Measurements from ENCODE around the gene SLC44A3. TPM values are rescaled to one million over a fixed set of nuclear protein-coding genes. Genes with fewer than 3 reads are reported as not detected.
A peak's percentile ranks its signal among the peaks of the same experiment; 100 is the strongest.

SLC44A3 gene, protein sequence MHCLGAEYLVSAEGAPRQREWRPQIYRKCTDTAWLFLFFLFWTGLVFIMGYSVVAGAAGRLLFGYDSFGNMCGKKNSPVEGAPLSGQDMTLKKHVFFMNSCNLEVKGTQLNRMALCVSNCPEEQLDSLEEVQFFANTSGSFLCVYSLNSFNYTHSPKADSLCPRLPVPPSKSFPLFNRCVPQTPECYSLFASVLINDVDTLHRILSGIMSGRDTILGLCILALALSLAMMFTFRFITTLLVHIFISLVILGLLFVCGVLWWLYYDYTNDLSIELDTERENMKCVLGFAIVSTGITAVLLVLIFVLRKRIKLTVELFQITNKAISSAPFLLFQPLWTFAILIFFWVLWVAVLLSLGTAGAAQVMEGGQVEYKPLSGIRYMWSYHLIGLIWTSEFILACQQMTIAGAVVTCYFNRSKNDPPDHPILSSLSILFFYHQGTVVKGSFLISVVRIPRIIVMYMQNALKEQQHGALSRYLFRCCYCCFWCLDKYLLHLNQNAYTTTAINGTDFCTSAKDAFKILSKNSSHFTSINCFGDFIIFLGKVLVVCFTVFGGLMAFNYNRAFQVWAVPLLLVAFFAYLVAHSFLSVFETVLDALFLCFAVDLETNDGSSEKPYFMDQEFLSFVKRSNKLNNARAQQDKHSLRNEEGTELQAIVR
- total RNA-seq = 0.20 and 1.2 TPM in 2 replicates

DNA sequence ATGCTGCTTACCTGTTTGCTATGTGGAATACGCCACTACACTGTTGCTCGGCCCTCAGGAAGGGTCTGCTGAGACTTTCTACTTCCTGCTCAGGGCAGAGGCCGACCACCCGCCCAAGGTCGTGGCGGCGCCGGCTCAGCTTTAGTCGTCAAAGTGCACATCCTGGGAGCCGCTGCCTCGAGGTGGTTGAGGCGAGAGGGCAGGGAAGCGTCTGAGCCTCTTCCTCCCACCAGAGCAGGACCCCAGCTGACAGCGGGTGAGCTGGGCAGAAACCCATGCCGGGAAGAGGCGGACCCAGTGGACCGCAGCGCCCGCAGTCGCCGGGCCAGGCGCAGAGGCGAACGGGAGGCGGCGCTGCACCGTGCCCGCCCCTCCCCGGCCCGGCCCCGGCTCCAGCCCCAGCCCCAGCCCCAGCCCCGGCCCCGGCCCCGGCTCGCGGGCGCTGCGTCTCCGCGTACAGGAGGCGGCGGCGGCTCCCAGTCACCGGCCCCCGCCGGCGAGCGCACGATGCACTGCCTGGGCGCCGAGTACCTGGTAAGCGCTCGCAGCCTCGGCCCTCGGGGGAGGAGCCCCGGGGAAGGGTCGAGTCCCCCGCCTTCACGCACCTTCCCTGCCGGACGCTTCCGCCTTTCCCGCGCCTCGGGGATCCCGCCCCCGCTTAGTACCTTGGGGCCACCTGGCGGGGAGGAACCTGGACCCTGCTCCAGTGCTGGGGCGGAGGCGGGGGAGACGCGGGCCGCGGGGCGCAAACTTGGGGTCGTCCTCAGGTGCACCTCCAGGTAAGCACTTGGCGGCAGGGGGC lies at the start of gene SLC44A3:
Gene SLC44A3 (plus strand): TSS at position 413 of the 802 bp plus-strand sequence. CDS start 95 bp downstream, at position 508.
- no peak for DNase-seq (ENCODE audit: low read depth, low spot score)

DNA sequence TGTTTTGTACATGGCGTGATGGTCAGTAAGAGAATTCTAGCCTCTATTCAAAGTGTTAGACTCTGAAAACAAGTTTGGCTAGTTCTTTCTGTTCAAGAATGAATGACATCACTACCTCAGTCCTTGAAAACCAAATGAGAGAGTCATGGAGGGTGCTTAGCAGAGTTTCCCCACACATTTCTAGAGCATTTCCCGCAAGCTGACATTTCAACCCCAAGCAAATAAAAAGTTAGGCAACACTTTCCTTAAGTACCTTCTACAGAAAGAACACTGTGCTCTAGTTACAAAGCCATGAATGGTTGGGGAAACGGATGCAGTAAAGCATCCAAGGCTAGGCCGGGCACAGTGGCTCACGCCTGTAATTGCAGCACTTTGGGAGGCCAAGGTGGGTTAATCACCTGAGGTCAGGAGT lies 47.9 kb upstream of the SLC44A3 start:
- no peak for DNase-seq (ENCODE audit: low read depth, low spot score)

DNA sequence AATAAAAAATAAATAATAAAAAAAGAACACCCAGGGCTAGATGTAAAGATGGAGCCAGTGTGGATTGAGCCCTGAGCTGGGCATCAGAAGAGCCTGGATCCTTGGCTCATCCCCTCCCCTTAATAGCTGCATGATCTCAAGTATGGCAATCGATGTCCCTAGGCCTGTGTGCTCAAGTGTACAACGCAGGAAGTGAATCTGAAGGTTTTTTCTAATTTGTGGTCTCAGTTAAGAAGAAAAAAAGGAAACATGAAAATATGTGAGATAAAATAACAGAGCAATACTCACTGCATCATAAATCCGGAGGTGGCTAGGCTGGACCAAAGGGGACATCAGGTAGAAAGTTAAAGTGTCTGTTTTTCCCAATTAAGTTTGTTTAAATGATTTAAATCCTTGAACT lies 47.3 kb upstream of the SLC44A3 start:
- no peak for DNase-seq (ENCODE audit: low read depth, low spot score)

DNA sequence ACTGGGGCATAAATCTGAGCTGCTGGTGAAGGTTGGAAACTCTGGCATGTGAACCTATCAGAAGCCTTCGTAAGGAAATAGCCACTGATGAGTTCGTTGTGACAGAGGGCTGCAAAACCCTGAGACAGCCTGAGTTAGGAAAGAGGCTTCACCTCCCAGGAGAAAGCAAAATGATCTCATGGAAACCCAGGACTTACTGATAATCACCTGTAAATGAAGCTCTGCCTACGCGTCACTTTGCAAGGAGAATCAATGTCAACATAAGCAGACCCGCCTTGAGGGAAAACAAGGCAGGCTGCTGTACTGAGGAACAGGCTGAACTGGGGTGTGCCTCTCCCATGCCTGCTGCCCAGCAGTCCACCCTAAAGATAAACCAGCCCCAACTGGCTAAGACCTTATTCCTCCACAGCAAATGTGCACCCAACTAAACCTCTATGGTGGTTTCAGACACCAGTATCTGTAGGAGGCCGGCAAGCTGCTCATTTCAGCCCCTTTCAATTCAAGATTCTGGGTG lies 46.8 kb upstream of the SLC44A3 start:
- DNase-seq (ENCODE audit: low read depth, low spot score) = no peak

DNA sequence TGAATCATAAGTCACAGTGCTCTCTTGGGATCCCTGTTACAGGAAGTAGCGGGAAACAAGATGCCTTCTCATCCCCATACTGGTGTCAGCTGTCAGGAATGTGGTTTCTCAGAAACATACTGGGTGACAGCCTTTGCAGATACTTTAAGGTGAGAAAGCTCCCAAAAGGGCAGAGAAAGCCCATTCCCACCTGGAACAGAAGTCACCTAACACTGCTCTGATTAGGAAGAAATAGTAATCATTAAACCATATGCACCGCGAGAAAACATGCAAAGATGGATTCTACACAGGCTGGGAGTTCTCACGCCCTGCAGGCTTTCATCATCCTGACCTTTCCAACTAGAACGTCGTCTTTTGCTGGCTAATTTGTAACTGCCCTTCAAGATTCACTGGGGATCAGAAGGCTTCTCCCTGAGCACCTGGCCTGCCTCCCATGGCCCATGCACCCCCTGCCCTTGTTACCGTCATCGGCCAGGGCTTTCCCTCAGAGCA lies 46.2 kb upstream of the SLC44A3 start:
- no peak for DNase-seq (ENCODE audit: low read depth, low spot score)

DNA sequence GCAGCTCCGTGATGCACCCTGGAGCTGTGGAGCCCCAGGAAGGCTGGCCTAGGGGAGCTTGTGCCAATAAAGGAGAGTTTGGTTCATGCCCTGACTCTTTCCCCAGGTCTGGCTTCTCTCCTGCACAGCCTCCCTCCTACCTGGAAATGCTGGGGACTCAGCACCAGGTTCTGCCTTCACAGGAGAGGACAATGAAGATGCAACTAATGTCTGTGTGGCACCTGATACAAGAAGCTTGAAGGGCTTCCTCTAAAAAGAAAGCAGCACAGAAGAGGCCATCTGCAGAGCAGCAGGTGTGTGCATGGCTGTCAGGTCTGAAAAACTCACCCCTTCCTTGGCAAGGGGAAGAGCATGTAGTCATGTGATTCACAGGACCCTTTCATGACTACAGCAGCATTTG lies 43.7 kb upstream of the SLC44A3 start:
- no peak for DNase-seq (ENCODE audit: low read depth, low spot score)

DNA sequence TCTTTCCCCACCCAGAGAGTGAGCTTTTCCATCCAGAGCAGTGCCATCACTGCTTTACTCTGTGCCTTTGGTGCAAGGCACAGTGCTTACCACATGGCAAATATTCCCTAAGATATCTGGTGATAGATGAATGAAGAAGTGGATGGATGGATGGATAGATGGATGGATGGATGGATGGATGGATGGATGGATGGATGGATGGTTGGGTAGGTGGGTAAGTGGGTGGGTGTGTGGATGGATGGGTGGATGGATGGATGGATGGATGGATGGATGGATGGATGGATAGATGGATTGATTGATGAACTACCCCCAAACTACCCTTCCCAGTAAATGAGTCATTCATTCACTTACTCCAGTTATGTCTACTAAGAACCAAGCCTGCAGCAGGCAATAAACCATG lies 42.9 kb upstream of the SLC44A3 start:
- no peak for DNase-seq (ENCODE audit: low read depth, low spot score)

DNA sequence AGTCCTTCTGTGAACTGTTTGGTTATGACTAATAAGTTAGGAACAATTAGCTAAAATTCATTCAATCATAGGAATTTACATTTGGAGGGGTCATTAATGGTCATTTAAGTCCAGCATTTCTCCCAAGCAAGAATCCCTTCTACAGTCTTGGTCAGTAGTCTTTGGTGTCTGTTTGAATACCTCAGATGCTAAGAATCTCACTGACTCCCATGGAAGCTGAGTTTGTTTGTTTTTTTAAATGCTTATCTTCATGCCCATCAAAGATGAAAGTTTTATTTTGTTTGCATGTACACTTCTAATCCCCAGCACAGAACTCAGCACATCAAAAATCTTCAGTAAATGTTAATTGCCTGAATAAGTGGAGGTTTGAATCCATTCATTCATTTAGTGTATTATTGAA lies 41.3 kb upstream of the SLC44A3 start:
- no peak for DNase-seq (ENCODE audit: low read depth, low spot score)

DNA sequence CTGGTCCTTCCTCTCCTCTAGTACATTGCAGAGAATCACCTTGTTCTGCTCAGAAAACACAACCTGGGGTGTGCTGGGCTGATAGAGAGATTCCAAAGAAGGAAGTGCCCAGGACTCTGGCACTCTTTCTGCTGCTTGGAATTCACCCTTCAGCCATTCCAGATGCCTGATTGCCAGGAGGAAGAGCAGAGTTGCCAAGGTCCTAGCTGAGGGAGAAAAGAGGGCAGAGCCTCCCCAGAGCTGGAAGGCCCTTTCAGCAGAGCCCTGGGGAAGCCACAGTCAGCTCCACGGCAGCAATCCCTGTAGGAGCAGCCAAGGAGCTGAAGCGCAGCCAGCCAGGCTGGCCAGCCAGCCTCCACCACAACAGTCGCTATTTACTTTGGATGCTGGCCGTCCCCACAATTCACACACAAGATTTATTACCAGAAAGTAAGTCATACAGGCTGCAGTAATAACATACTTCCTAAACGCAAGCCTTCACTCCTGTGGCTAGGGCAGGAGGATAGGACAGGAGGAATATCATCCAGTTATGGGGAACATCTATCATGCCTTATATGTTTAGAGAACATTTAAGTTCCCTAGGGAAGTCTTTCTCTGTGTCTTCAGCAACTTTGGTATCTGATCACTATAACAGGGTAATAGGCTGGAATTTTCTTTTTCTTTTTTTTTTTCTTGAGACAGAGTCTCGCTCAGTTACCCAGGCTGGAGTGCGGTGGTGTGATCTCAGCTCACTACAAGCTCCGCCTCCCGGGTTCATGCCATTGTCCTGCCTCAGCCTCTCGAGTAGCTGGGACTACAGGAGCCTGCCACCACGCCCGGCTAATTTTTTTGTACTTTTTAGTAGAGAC lies 36.6 kb upstream of the SLC44A3 start:
- no peak for DNase-seq (ENCODE audit: low read depth, low spot score)

DNA sequence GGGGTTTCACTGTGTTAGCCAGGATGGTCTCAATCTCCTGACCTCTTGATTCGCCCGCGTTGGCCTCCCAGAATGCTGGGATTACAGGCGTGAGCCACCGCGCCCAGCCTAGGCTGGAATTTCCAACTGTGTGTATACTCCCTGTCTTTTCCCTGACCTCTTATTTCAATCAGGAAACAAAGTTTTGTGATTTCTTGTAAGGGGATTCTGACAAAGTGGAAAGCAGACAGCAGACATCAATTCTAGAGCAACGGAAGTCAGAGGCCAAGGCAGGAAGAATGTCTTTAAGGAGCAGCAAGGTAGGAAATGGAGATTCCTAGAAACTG lies 36.0 kb upstream of the SLC44A3 start:
- no peak for DNase-seq (ENCODE audit: low read depth, low spot score)

DNA sequence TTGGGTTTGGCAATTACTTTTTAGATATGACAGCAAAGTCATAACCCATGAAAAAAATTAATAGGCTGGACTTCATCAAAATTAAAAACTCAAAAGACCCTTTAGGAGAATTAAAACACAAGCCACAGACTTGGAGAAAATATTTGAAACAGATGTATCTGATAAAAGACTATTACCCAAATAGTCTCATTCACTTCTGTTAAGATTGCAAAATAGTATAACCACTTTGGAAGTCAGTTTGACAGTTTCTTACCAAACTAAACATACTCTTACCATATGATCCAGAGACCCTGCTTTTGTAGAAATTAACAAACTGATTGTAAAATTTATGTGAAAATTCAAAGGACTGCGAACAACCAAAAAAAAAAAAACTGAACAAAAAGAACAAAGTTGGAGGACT lies 32.5 kb upstream of the SLC44A3 start:
- DNase-seq (ENCODE audit: low read depth, low spot score) = no peak

DNA sequence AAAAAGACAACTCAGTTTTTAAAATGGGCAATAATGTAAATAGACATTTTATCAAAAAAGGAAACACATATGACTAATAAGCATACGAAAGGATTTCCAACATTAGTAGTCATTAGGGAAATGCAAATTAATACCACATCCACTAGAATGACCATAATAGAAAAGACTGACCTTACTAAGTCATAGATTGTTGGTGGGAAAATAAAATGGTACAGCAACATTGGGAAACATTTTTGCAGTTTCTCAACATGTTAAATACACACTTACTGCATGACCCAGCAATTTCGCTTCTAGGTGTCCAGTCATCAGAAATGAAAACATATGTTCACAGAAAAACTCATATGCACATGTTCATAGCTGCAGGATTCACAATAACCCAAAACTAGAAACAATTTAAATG lies 29.9 kb upstream of the SLC44A3 start:
- no peak for DNase-seq (ENCODE audit: low read depth, low spot score)

DNA sequence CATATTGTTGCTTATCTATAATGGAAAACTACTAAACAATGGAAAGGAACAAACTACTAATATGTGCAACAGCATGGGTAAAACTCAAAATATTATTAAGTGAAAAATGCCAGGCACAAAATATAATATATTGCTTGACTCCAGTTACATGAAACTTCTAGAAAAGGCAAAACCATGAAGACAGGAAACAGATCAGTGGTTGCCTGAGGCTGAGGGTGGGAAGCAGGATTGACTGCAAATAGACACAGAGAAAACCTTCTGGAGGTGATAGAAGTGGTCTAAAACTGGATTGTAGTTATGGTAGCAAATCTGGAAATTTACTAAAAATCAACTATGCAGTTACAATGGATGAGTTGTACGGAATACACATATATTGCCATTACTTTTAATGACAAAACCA lies 29.5 kb upstream of the SLC44A3 start:
- no peak for DNase-seq (ENCODE audit: low read depth, low spot score)

DNA sequence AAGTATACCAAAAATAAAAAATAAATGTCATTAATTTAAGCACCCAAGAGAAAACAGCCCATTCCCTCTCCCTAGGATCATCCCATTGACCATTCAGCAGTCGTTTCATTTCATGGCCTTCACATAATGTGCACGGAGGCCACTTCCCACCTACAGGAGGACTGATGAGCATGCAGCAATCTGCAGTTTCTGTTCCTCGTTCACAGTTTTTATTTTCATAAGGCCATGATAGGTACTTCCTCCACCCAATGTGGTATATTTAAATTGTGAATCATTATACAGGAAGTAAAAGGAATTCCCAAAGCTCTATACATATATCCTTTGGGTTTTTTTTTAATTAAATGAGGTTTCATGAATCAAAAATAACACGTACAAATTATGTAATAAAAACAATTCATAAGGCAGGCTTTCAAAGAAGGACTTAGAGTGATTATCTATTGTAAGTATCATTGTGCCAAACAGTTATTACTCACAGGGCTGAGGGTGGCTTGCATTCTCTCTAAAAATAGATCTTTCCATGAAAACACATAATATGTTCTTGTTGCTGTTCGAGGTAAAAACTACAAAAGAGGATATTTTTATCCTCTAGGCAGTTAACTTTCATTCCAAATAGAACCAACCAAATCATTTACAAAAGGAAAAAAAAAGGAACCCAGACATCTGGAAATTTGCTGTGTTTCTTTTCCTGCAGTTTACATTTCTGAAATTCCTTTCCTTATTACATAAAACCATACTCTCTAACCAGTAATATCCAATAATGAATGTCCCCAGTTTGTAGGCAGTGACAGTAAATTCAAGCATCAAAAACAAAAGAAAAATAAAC lies 27.5 kb upstream of the SLC44A3 start:
- DNase-seq (ENCODE audit: low read depth, low spot score) = peak; percentile 40

DNA sequence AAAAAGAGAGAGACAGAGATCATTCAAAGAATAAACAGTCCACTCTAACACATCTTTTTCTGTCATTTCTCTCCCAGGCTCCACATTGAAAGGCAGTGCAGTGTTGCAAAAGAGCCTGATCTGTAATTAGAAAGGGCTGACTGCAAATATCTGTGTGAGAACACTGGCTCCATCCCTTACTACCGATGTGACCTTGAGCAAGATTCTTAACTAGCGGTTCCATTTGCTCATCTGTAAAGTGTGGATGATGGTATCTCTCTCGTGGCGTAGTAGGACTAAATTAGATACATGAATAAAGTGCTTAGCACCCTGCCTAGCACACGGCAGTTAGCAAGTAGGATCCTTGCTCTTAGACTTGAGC lies 26.9 kb upstream of the SLC44A3 start:
- DNase-seq (ENCODE audit: low read depth, low spot score) = no peak

DNA sequence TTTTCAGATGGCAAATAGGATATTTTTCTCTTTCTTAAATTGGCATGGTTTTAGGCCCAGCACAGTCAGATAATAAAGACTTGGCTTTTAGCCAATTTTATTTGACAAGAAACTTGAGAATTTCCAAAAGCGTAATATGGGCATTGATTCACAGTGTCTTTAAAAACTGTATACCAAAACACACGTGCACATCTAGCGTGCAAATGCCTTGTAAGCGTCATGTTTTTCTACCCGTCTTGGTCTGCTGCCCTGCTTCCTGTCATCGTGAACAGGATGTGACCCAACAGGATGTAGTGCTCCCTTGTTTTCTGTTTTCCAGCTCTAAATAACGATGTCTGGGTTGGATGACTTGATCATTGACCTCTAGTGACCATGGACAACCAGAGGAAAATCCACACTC lies 24.7 kb upstream of the SLC44A3 start:
- DNase-seq (ENCODE audit: low read depth, low spot score) = peak; percentile 94

DNA sequence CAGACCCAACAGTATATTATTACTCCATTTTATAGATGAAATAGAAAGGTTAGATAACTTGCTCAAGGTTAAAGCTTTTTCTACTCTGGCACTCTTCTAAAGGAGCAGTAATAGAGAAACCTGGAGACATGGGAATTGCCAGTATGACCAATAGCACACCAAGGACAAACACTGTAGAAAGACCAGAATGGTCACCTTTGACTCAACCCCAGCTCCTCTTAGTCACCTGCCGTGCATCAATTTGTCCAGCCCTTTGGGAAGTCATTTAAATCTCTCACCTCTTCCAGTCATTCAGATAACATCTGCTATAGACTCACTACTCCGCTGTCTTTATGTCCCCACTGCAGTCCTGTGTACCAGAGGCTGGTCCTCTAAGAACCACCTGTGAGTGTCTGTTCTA lies 23.9 kb upstream of the SLC44A3 start:
- no peak for DNase-seq (ENCODE audit: low read depth, low spot score)

DNA sequence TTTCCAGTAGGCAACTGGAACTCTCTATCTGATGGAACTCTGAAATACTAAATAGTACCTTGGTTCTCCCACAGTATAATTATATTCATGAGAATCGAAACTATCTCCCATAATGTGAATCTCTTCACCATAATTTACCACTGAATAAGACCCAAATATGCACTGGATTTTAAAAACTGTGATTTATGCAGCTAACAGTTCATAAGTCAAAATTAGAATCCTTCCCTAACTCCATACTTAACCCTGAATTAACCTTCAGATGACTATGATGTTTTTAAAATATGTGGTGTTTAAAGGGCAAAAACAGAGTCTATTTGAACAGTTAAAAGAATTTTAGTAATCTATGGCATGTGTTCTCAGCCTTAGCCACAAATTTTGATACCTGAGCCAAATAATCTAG lies 22.9 kb upstream of the SLC44A3 start:
- DNase-seq (ENCODE audit: low read depth, low spot score) = no peak

DNA sequence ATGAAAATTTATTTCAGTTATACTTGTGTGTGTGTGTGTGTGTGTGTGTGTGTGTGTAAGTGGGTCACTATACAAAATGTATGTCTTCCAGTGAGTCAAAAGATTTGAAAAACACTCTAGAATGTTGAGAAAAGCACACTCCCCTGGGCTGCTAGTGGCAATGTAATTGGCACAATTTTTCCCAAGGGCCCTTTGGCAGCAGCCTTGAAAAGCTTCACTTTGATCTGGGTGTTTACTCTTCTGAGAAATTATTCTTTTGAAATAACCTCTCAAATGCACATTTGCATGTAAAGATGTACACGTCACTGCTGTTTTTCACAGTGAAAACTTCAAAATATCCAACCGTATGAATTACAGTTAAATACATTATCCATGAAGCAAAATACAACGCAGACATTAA lies 22.1 kb upstream of the SLC44A3 start:
- DNase-seq (ENCODE audit: low read depth, low spot score) = no peak

DNA sequence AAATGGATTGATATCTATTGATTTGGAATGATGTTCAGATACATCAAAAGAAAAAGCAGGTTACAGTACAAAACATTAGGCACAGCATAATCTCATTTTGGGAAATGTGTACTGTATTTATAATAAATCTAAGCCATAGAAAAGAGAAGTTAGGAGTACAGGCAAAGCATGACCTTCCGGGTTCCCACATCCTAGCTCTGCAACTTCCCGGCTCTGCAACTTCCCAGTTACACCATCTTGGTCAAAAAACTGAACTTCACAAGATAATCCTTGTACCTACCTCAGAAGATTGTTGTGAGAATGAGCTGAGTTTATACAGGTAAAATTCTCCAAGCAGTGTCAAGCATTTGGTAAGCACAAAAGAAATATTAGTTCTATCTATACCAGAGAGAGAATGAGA lies 21.7 kb upstream of the SLC44A3 start:
- DNase-seq (ENCODE audit: low read depth, low spot score) = no peak
